ENCODE results near the gene FAM111B.

Gene FAM111B

DNA sequence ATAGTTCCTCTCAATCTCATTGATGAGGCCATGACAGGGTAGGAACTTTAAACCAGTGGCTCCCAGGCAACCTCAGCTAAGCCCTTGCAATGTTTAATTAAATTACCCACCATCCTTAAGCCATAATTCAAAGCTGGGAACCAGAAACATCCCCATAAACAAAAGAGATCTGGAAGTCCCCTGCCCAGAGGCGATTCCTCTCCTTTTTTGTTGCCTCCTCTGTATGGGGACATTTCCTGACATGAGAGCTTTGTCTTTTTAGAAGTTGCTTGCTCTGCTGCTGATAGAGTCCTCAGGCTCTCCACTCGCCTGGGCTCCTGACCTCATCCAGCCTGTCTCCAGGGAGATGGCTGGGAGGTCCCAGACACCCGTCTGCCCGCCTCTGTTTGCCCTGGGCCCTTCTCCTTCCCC lies 68.1 kb downstream of the FAM111B start:
- TF ChIP-seq BHLHE40 (IDR thresholded peaks at IDR 0.05; ENCODE audit: borderline replicate concordance) (no peak), TARDBP (IDR thresholded peaks at IDR 0.05) (no peak), FOXM1 (IDR thresholded peaks at IDR 0.05; ENCODE audit: borderline replicate concordance) (no peak), HDGF (IDR thresholded peaks at IDR 0.05; ENCODE audit: borderline replicate concordance) (no peak), ELF4 (IDR thresholded peaks at IDR 0.05) (no peak), ZNF384 (IDR thresholded peaks at IDR 0.05) (no peak), ARNT (IDR thresholded peaks at IDR 0.05) (no peak), SP1 (IDR thresholded peaks at IDR 0.05) (no peak), CTBP1 (IDR thresholded peaks at IDR 0.05; ENCODE audit: borderline replicate concordance) (no peak)
- DNase-seq (ENCODE audit: extremely low spot score) = no peak
- POLR2A ChIA-PET = no interaction called here

GRCh38 chr11:59176330-59176729 lies 69.3 kb downstream of the FAM111B start:
- POLR2A ChIA-PET = no interaction called here
- no peak for DNase-seq (ENCODE audit: extremely low spot score)
- CTCF ChIA-PET = no interaction called here
- TF ChIP-seq FOXA1 (IDR thresholded peaks at IDR 0.05) (no peak), BHLHE40 (IDR thresholded peaks at IDR 0.05; ENCODE audit: borderline replicate concordance) (no peak), ELF4 (IDR thresholded peaks at IDR 0.05) (no peak), SP1 (IDR thresholded peaks at IDR 0.05) (no peak), NFRKB (IDR thresholded peaks at IDR 0.05) (no peak), LEF1 (IDR thresholded peaks at IDR 0.05; ENCODE audit: borderline replicate concordance) (no peak), SUZ12 (IDR thresholded peaks at IDR 0.05) (no peak), HDGF (IDR thresholded peaks at IDR 0.05; ENCODE audit: borderline replicate concordance) (no peak), TARDBP (IDR thresholded peaks at IDR 0.05) (no peak), ARNT (IDR thresholded peaks at IDR 0.05) (no peak)

More for the DNA sequence above, 68.1 kb downstream of the FAM111B start:
- CTCF ChIA-PET = interaction anchor here (0.6 to 1.7 kb wide), 2 partner anchors 11 to 31 kb away, joined by 3 to 6 read pairs; no protein-coding TSS in a partner anchor
